PC-3 (cell line): ENCODE results near the gene IL12B. TPM values are rescaled to one million over a fixed set of nuclear protein-coding genes. Genes with fewer than 3 reads are reported as not detected.

Experiments used
- ATAC-seq: fragments of 200-7000 bp; cut with Tn5 transposase; 2 replicates; pipeline ENCODE4 v1.9.1; 2020; ENCODE audit warnings: mild to moderate bottlenecking, moderate library complexity
- BruUV-seq: library from RNA; stranded (reverse); fragments of 400-500 nt; replicated peaks from 2 replicates; lab custom pipeline; 2021; lab: Mats Ljungman, UMichigan
- CTCF ChIA-PET: fragments of 300-600 bp; sonication (Branson Sonifier 250); formaldehyde crosslinking; loops from one replicate; lab custom pipeline; 2022; ENCODE audit warnings: antibody characterized with exemption; lab: Charles Lee
- POLR2A ChIA-PET: fragments of 300-600 bp; sonication (Branson Sonifier 250); formaldehyde crosslinking; loops from one replicate; lab custom pipeline; 2022; ENCODE audit warnings: antibody characterized with exemption; ENCODE audit not compliant: unreplicated experiment; lab: Charles Lee
- DNase-seq: peaks from one replicate; pipeline ENCODE4 v3.0.0-alpha.2; 2015
- H2AFZ ChIP-seq: fragments of 300-600 bp; sonication (generic); 2 replicates; pipeline ENCODE4 v1.6.0; 2016; ENCODE audit warnings: antibody characterized with exemption, low read length
- H3F3A ChIP-seq: fragments of 300-600 bp; sonication (generic); one replicate; pipeline ENCODE4 v1.6.0; 2017; ENCODE audit warnings: antibody characterized with exemption, low read length, control low read depth, mild to moderate bottlenecking; ENCODE audit not compliant: unreplicated experiment
- H3K27ac ChIP-seq: fragments of 300-600 bp; sonication (generic); 2 replicates; pipeline ENCODE4 v1.5.1; 2016; ENCODE audit warnings: mild to moderate bottlenecking, low read length
- H3K27me3 ChIP-seq: fragments of 300-600 bp; sonication (generic); 2 replicates; pipeline ENCODE4 v1.6.1; 2016; ENCODE audit warnings: low read length, mixed read lengths
- H3K36me3 ChIP-seq: fragments of 300-600 bp; sonication (generic); 2 replicates; pipeline ENCODE4 v1.6.1; 2016; ENCODE audit warnings: low read depth, mixed run types, low read length, mixed read lengths
- H3K4me1 ChIP-seq: fragments of 300-600 bp; sonication (generic); 2 replicates; pipeline ENCODE4 v1.5.1; 2016; ENCODE audit warnings: low read length; ENCODE audit not compliant: insufficient read depth
- H3K4me2 ChIP-seq: fragments of 300-600 bp; sonication (generic); 2 replicates; pipeline ENCODE4 v1.6.0; 2016; ENCODE audit warnings: low read length
- H3K4me3 ChIP-seq: fragments of 300-600 bp; sonication (generic); 2 replicates; pipeline ENCODE4 v1.5.1; 2016; ENCODE audit warnings: mild to moderate bottlenecking, low read length, mixed read lengths
- H3K79me2 ChIP-seq: fragments of 300-600 bp; sonication (generic); 2 replicates; pipeline ENCODE4 v1.6.1; 2017; ENCODE audit warnings: low read length, mixed read lengths
- H3K9ac ChIP-seq: fragments of 300-600 bp; sonication (generic); 2 replicates; pipeline ENCODE4 v1.6.0; 2016; ENCODE audit warnings: mild to moderate bottlenecking, low read length
- H3K9me2 ChIP-seq: fragments of 300-600 bp; sonication (generic); replicated peaks from 2 replicates; pipeline ENCODE4 v1.6.1; 2016; ENCODE audit warnings: mixed run types, low read length, mixed read lengths
- H3K9me3 ChIP-seq: fragments of 300-600 bp; sonication (generic); 2 replicates; pipeline ENCODE4 v1.6.1; 2016; ENCODE audit warnings: low read length, mixed read lengths
- H4K20me1 ChIP-seq: fragments of 300-600 bp; sonication (generic); 2 replicates; pipeline ENCODE4 v1.6.1; 2016; ENCODE audit warnings: low read length, mixed read lengths
- EZH2 ChIP-seq: fragments of 300-600 bp; sonication (generic); IDR thresholded peaks from one replicate; pipeline ENCODE4 v1.6.1; 2017; ENCODE audit warnings: antibody characterized with exemption, mild to moderate bottlenecking, low read length; ENCODE audit not compliant: unreplicated experiment
- EZH2phosphoT487 ChIP-seq: fragments of 300-600 bp; sonication (generic); IDR thresholded peaks from 2 replicates; pipeline ENCODE4 v1.6.1; 2018; ENCODE audit warnings: mild to moderate bottlenecking, antibody characterized with exemption, low read length, borderline replicate concordance
- intact Hi-C: fragments of 100-400 bp; cut with micrococcal nuclease; formaldehyde crosslinking; loops from 2 replicates; pipeline ENCODE4 v1.9.0; 2023
- total RNA-seq: library from RNA; depleted of rRNA; stranded (reverse); fragments of >200 nt; gene quantifications from 2 replicates; pipeline ENCODE4 v1.2.3, GENCODE V29; 2014
- TF ChIP-seq, protein P1 (sequence below): fragments of 300-600 bp; sonication (generic); conservative IDR thresholded peaks from 2 replicates; pipeline ENCODE4 v1.5.1; 2017; ENCODE audit warnings: antibody characterized with exemption, low read depth, mild to moderate bottlenecking, low read length

The IL12B gene
- total RNA-seq, 1 experiment from 2014 or later, result not detected

DNA sequence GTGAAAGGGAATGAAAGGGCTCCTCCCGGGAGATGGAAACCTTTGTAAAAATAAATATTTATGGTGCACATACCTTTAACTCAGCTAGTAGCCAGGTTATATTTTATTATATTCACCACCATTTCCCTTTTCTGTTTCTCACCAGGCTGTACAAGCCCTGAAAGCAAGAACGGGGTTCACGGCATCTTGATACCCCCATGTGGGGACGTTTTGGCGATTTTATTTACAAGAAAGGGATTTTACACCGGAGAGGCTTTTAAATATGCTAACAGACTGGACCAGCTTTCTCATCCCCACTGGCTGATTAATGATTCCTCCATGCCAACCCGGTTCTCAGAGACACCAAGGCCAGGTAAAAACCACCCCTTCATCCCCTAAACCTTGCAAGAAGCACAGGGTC is 19.2 kb downstream of the IL12B start:
- H3K9me2 ChIP-seq, result no peaks in the 10 kb centered on the region
- CTCF ChIA-PET, result interaction anchor here (0.7 kb wide), 1 partner anchor 498 kb away, joined by 4 read pairs; no protein-coding TSS in a partner anchor
- no peaks in the 10 kb centered on the region for H3F3A ChIP-seq
- H3K36me3 ChIP-seq, result no peaks in the 10 kb centered on the region
- TF ChIP-seq EZH2phosphoT487, result no peak
- no peak overlapping the region for H3K27ac ChIP-seq
- no peaks in the 10 kb centered on the region for H3K79me2 ChIP-seq
- BruUV-seq, result no TSS peak
- H3K27me3 ChIP-seq, result no peaks in the 10 kb centered on the region
- POLR2A ChIA-PET, result interaction anchor here (0.6 kb wide), 1 partner anchor 648 kb away, joined by 4 read pairs; no protein-coding TSS in a partner anchor
- DNase-seq (no peak), ATAC-seq (no peak)
- H3K4me1 ChIP-seq, result no peaks in the 10 kb centered on the region
- H2AFZ ChIP-seq, result peak overlapping the region; percentile 77
- H3K4me3 ChIP-seq, result peak overlapping the region; percentile 60
- intact Hi-C loops, result no loop called here
- H3K9ac ChIP-seq, result no peak overlapping the region
- no peaks in the 10 kb centered on the region for H3K9me3 ChIP-seq
- H4K20me1 ChIP-seq, result no peaks in the 10 kb centered on the region
- H3K4me2 ChIP-seq, result peak overlapping the region; percentile 80

DNA sequence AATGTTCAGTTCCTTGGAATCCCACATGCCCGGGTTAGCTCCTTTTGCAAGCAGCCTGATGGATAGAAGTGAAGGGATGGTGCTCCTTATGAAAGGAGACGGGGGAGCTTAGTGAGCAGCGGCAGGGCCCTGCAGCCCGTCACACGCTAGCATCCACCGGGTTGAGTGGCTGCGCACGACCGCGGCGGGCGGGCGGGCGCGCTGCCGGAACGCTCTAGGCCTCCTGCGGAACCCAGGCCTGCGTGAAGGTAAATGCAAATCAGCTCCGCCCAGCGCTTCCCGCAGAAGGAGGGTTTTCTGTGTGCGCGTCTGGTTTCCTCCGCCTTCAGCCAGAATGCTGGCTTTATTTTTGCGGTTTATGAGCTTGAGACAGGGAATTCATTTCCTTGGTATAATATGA is 19.8 kb downstream of the IL12B start:
- POLR2A ChIA-PET, result interaction anchor here (0.6 kb wide), 1 partner anchor 648 kb away, joined by 4 read pairs; no protein-coding TSS in a partner anchor
- Histone ChIP-seq H3K4me2 (peak overlapping the region; percentile 80), H3K27ac (no peak overlapping the region), H4K20me1 (no peaks in the 10 kb centered on the region), H3F3A (no peaks in the 10 kb centered on the region), H3K79me2 (no peaks in the 10 kb centered on the region), H3K4me1 (no peaks in the 10 kb centered on the region), H3K4me3 (peak overlapping the region; percentile 60), H3K9me3 (no peaks in the 10 kb centered on the region), H3K9ac (no peak overlapping the region), H3K9me2 (no peaks in the 10 kb centered on the region), H3K36me3 (no peaks in the 10 kb centered on the region), H2AFZ (peak overlapping the region; percentile 77), H3K27me3 (no peaks in the 10 kb centered on the region)
- CTCF ChIA-PET, result interaction anchor here (0.7 kb wide), 1 partner anchor 497 kb away, joined by 4 read pairs; no protein-coding TSS in a partner anchor
- no TSS peak for BruUV-seq
- peak; percentile 59 for ATAC-seq
- TF ChIP-seq EZH2 (no peak), EZH2phosphoT487 (no peak)
- TF ChIP-seq, protein P1, sequence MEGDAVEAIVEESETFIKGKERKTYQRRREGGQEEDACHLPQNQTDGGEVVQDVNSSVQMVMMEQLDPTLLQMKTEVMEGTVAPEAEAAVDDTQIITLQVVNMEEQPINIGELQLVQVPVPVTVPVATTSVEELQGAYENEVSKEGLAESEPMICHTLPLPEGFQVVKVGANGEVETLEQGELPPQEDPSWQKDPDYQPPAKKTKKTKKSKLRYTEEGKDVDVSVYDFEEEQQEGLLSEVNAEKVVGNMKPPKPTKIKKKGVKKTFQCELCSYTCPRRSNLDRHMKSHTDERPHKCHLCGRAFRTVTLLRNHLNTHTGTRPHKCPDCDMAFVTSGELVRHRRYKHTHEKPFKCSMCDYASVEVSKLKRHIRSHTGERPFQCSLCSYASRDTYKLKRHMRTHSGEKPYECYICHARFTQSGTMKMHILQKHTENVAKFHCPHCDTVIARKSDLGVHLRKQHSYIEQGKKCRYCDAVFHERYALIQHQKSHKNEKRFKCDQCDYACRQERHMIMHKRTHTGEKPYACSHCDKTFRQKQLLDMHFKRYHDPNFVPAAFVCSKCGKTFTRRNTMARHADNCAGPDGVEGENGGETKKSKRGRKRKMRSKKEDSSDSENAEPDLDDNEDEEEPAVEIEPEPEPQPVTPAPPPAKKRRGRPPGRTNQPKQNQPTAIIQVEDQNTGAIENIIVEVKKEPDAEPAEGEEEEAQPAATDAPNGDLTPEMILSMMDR, result no peak
- peak; percentile 32 for DNase-seq
- intact Hi-C loops, result no loop called here

DNA sequence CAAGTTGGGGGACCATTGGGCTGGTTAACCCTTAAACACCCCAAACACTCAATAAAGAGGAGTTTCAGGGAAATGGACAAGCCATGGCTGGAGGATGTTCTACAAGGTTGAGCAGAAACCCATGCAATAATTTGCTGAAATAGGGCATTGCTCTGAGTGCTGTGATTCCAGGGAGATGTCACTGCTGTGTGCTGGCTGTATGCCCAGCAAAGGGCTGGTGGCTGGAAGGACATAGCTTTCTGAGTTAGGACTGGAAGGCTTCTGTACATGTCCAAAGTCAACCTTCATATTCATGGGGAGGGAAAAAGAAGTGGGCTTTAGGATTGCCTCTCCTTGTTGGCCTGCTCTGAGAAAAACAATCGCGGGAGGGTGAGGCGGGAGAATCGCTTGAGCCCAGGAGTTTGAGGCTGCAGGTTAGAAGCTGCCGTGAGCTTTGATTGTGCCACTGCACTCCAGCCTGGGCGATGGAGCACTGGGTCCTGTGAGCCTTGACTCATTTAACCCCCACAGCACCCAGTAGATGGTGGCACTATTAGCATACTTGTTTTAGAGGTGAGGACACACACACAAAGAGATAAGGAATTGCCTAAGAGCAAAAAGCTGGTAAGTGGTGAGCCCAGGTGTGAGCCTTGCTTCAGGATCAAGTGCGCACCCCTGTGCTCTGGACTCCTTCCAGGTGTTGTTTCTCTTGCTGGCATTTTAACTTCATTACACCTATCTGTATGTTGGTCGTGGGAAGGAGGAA is 20.4 kb downstream of the IL12B start:
- no TSS peak for BruUV-seq
- intact Hi-C loops, result no loop called here
- Histone ChIP-seq H3K36me3 (no peaks in the 10 kb centered on the region), H3K9me3 (no peaks in the 10 kb centered on the region), H3F3A (no peaks in the 10 kb centered on the region), H3K9me2 (no peaks in the 10 kb centered on the region), H3K79me2 (no peaks in the 10 kb centered on the region), H4K20me1 (no peaks in the 10 kb centered on the region), H3K27ac (no peak overlapping the region), H3K4me2 (peak overlapping the region; percentile 80; the same call in 1 of the 2 replicates), H3K9ac (no peak overlapping the region), H3K4me1 (no peaks in the 10 kb centered on the region), H3K27me3 (no peaks in the 10 kb centered on the region), H2AFZ (peak overlapping the region; percentile 77), H3K4me3 (no peak overlapping the region)
- DNase-seq (no peak), ATAC-seq (no peak)
- no peak for TF ChIP-seq EZH2
- CTCF ChIA-PET, result no interaction called here
- POLR2A ChIA-PET, result no interaction called here
